ENCODE data around the gene UBE2E2.

The UBE2E2 gene

DNA sequence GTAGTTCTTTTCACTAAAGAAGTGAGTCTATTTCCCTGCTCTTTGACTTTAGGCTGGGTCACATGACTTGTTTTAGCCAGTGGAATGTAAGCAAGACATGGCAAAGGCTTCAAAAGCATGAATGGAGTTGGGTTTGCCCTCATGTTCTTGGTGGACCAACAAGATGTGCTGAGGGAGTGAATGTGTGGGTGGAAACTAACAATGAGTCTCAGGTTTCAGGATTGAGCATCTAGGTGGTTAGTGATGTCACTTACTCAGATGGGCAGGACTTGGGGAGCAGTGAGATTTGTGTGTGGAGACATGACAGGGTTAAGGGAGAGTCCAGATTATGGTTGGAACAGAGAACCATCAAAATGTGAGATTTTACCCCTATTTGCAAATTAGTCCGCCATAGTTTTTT lies 421.2 kb downstream of the UBE2E2 start:
- peak; percentile 17 for DNase-seq (ENCODE audit: low spot score)
- TF ChIP-seq CTCF (IDR thresholded peaks at IDR 0.05; ENCODE audit: extremely low read depth, insufficient read depth, missing control alignments) = no peak
- in situ Hi-C loops (cut with MboI; ENCODE audit: low pct_unique_long_range_greater_than_20kb, low sequenced_read_pairs, unreplicated experiment) = no loop called here

DNA sequence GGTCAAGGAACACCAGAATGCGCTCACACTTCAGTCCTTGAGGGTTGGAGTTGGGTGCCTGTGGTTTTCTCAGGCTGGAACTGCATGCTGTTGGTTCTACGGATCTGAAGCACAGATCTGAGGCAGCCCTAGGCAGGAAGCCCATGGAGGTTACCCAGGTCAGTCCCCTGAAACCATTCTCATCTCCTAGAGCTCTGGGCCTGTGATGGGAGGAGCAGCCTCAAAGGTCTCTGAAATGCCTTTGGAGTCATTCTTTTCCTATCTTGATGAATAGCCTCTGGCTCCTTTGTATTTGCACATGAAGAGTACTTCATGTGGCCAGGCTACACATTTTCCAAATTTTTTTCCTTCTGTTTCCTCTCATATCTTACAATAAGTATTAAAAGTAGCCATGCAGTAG lies 423.3 kb downstream of the UBE2E2 start:
- TF ChIP-seq CTCF (IDR thresholded peaks at IDR 0.05; ENCODE audit: extremely low read depth, insufficient read depth, missing control alignments) = no peak
- in situ Hi-C loops (cut with MboI; ENCODE audit: low pct_unique_long_range_greater_than_20kb, low sequenced_read_pairs, unreplicated experiment) = no loop called here
- no peak for DNase-seq (ENCODE audit: low spot score)

GRCh38 chr3:23629181-23629894 lies 426.2 kb downstream of the UBE2E2 start:
- DNase-seq (ENCODE audit: low spot score) = no peak
- in situ Hi-C loops (cut with MboI; ENCODE audit: low pct_unique_long_range_greater_than_20kb, low sequenced_read_pairs, unreplicated experiment) = no loop called here
- TF ChIP-seq CTCF (IDR thresholded peaks at IDR 0.05; ENCODE audit: extremely low read depth, insufficient read depth, missing control alignments) = no peak

DNA sequence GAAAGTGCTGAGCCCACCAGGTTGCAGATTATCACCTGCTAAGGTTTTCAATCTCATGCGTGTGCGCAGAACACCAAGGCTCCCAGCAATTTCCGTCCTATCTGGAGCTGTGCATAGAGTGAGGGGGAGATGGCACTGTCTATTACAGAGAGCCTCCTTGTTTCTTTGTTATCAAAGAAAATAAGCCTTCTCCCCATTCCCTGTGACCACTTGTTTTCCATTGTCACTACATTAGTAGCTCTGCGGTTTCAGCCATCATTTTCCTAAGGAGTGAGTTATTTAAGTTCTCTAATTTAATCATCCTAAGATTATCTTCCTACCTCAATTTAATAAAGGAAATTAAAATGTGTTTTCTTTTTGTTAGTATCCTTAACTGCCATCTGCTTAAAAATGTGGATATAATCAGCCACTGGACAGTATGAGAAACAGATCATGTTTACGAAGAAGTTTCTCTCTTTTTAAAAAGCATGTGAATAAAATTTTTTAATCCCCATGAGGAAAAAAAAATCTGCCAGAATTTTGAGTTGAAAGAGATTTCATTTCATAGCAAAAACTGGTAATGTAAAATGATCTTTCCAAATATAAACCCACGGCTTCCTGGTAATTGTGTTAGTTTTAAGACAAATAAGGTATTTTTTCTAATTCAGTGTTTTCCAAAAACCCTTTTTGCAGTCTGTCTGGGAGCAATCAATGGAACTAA lies 430.3 kb downstream of the UBE2E2 start:
- DNase-seq (ENCODE audit: low spot score) = no peak
- TF ChIP-seq CTCF (IDR thresholded peaks at IDR 0.05; ENCODE audit: extremely low read depth, insufficient read depth, missing control alignments) = no peak
- in situ Hi-C loops (cut with MboI; ENCODE audit: low pct_unique_long_range_greater_than_20kb, low sequenced_read_pairs, unreplicated experiment) = no loop called here

GRCh38 chr3:23637339-23637738 lies 434.2 kb downstream of the UBE2E2 start:
- in situ Hi-C loops (cut with MboI; ENCODE audit: low pct_unique_long_range_greater_than_20kb, low sequenced_read_pairs, unreplicated experiment) = no loop called here
- TF ChIP-seq CTCF (IDR thresholded peaks at IDR 0.05; ENCODE audit: extremely low read depth, insufficient read depth, missing control alignments) = no peak
- no peak for DNase-seq (ENCODE audit: low spot score)

DNA sequence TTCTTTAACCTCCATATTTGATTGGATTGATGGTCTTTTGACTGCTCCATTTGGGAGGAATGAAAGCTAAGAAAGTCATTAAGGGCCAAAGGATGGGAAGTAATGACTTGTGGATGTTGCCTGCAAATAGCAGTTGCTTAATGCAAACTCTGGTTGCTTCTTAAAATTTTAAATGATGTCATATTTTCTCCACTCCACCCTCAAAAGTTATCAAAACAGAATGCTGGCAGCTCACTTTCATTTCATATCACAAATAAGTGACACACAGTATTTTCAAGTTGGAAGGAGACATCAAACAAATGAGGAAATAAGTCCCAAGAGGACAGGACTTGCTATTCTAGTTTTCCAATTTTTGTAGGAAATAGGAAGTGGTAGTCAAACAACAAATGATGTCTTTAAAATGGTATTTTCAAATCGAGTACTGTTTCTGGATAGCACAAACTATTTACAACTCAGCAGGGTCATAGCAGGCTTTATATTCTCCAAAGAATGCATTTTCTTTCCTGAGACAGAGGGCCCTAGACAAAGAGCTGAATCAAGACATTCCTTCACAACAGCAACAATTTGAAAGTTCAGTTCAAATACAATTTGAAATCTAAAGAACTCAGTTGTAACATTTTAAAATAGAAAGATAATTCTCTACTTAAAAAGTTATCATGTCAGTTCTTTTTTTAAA lies 437.5 kb downstream of the UBE2E2 start:
- in situ Hi-C loops (cut with MboI; ENCODE audit: low pct_unique_long_range_greater_than_20kb, low sequenced_read_pairs, unreplicated experiment) = no loop called here
- TF ChIP-seq CTCF (IDR thresholded peaks at IDR 0.05; ENCODE audit: extremely low read depth, insufficient read depth, missing control alignments) = no peak
- DNase-seq (ENCODE audit: low spot score) = no peak
